GM18499 (cell line): ENCODE results near the gene PSMD1.
A peak's percentile ranks its signal among the peaks of the same experiment; 100 is the strongest.
"Not testable (repeated sequence)": the region's sequence is repeated elsewhere in the genome, so short reads cannot be mapped to it uniquely, and the experiment has no call there.

ENCODE experiments used
- ATAC-seq: cut with Tn5 transposase; IDR thresholded peaks from one replicate; pipeline ENCODE4 v1.9.1; 2021; ENCODE audit warnings: moderate number of reproducible peaks; ENCODE audit not compliant: insufficient read depth, unreplicated experiment

Gene PSMD1

DNA sequence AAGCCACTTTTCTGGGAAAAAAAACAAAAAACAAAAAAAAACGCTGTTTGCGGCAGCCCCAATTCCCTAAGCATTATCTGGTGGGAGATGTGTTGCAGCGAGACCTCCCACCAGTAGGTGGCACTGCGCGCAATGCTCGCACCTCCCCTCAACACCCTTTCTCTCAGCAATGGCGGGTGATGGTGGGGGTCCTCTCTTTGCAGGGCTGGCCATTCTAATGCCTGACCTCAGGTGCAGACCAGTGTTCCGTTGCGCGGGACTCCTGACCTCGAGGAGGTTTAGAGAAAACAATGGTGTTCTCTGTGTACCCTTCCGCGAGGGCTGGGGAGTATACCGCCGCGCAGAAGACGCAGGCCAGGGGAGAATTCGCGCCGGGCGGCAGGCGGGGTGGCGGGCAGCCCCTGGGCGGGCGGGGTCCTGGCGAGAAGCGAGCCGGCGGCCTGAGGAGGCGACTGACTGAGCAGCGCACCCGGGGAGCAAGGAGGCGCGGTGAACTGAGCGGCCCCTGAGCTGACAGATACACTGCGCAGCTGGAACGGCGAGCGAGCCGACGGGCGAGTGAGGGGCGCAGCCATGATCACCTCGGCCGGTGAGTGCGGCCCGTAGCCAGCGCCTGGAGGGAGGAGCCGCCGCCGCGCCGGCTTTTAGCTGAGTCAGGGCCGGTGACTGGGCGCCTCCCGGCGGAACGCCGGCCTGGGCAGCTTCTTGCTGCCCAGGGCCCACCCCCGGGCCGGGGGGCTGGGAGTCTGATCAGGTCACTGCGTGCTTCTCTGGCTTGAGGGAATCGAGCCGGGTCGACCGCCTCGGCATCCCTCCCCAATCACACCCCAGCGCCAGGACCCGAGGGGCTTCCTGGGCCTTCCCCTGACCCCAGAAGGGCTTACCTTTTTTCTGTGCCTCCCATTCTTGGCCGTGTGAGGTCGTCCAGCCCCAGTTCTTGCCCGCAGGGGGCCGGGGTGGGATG lies at the start of gene PSMD1:
Gene PSMD1, plus strand, starts transcription at position 415 of the 964 bp plus-strand sequence. Its CDS starts 159 bp downstream, at position 574.
- ATAC-seq = peak; percentile 36

DNA sequence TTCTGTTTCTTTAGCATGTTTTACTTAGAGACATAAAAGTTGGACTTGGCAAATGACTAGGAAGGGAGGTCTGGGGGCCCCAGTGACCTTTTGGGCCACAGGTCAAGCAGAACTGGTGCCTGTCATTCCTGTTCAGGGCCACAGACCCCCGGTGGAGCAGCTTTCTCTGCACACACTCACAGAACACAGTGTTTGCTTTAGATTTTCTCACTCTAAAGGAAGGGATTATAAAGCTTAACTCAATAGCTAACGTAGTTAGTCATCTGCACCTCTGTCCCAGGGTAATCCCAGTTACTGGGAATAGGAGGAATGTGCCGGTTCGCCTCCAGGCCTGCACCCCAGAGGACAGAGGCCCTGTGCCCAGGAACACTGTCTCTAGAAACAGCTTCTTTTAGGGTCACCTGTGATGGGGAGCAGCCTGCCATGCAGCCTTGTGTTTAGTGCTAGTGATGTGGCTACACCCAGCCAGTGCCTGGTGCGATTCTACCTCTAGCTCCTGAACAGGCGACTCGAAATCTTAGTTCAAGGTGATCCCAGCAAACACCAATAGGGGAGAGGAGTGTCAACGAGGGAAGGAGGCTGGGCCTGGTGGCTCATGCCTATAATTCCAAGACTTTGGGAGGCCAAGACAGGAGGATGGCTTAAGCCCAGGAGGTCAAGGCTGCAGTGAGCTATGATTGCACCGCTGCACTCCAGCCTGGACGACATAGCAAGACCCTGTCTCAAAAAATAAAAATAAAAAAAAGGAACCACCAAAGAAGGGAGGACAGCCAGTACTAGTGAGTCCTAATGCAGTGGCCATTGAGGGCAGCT lies 49.2 kb upstream of the PSMD1 start:
- no peak for ATAC-seq

DNA sequence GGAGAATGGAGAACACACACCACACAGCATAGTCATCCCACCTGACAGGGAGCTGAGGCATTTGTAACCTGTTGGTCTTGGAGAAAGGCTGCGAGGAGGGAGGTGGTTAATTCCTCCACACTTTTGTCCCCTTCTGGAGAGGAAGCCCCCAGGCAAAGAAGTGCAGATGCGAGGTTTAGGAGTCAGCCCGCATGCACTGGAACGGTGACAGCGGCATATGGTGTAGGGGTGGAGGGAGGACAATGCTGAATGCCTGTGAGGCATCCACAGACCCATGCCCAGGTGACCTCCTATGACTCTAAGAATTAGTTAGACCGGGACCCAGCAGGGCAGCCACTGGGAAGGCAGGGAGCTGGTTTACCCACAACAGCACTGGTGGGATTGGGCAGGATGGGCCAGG lies 48.5 kb upstream of the PSMD1 start:
- ATAC-seq = no peak

DNA sequence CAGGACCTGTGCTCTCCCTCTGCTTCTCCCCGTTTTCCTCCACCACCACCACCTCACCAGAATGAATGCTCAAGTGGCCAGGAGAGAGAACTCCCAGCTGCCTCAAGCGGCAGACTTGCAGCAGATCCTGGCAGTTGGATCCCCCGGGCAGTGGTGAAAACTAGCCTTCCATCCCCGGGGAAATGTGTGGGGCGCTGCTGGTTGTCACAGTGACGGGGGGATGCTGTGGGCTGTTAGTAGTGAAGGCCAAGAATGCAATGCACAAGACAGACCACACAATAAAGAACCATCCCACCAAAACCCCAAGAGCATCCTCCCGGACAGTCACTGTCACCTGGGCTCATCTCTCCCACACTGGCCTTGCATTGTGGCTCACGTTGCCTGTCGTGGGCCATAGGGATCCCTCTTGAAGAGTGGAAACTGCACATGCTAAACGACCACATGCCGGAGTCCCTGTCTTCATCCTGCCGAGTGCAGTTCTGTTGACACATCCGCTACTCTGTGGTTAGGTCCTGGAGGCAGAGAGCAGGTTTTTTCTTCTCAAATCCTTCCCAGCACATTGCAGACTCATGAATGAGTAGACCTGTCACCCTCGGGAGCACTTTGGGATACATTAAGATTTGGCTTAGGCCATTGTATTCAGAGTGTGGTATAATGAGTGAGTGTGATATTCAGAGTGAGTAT lies 47.3 kb upstream of the PSMD1 start:
- ATAC-seq = no peak

DNA sequence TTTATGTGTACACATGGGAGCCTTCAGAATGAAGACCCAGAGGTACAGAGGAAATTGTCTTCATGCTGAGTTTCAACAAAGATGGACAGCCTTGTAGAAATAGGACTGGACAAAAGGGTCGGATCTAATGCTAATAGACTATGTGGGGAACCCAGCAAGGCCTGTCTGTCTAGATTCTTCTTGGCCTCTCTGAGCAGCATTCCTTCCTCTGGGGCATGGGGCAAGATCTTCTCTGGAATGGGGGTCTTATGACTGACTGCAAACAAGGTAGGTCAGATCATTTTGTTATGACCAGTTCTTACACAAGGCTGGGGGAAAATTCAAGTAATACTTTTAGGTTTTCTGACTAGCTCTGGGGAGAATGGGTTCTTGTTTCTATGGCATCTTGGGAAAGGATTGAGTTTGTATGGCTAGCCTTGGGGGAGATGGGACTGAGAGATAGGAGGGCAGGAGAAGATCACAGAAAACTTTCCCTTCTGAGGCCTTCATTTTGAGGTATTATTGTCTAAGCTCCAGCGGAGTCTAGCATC lies 46.4 kb upstream of the PSMD1 start:
- no peak for ATAC-seq

DNA sequence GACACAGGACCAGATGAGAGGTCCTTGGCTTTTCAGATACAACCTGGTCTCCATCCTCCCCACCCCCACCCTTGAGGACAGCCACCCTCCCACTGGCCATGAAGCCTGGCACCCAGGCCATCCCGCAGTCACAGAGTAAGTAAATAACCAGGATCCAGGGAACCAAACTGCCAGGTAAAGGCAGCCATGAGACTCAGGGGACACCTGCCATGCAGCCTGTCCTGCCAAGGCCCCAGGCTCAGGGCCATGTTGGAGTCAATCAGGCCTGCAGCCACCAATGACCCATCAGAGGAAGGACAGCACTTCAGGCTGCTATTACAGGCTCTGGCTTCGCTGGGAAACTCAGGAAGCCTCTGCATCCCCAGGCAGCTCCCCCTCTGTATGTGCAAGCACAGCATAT lies 45.1 kb upstream of the PSMD1 start:
- ATAC-seq = no peak

DNA sequence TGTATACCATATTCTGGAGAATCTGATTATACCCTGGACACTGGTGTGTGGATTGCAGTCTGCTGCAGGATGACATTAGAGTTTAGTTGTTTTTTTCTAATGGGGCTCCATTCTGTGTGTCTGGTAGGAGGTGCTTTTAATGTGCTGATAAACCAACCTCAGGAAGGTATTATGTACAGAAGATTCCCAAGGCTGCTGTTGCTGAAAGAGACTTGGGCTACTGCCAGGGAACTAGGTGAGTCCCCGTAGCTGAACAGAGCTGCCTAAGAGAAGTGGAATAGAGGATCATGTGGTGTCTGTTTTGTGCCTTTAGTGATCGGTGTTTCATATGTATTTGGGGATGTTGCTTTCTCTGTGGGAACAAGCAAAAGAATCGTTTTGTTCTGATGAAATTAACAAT lies 44.2 kb upstream of the PSMD1 start:
- no peak for ATAC-seq

DNA sequence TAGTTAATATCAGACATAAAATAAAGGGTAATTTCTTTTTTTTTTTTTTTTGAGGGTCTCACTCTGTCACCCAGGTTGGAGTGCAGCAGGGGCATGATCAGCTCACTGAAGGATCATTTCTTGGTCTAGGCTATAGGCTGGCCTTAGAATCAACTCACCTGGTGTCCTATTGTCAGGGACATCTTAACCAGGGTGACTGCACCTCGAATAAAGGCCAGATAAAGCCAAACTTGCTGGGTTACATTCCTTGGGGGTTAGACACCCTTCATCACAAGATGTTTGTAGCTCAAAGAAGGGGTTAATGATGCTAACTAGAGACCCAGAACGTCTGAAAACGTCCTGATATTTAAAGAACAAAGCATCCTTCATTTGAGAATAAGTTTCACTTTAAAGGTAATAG lies 42.8 kb upstream of the PSMD1 start:
- no peak for ATAC-seq

DNA sequence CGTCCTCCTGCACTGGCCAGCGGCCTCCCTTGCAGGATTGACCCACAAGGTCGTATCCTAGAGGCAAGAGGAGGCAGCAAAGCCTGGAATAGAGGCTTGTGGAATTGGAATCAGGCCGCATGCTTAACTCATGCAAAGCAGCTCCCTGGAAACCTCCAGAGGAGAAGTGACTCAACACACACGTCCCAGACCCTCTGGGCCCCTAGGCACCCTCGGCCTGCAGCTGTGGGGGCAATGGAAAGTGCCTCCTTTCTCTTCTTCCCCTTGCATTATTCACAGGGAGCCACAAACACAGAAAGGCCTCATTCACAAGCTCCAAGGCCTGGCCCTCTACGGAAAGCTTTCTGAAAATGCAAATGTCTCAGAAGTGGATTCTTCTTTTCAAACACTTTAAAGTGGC lies 41.2 kb upstream of the PSMD1 start:
- ATAC-seq = no peak

DNA sequence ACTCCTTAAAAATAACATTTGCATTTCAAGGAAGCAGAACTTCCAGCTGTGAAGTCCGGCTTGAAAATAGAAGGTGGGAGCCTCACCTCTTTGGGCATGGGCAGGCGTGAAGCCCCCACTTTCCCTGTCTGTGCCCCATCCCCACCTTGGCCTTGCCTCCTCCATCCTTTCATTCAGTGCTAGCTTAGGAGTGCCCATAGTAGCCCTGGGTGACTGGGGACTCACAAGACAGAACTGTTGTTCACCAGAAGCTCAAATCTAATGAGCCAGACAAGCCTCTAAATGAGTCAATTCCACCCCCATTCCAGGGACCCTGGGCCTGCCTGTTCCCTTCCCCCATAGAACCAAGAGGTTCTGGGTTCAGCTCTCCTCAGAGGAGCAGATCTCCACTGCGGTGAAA lies 40.7 kb upstream of the PSMD1 start:
- no peak for ATAC-seq

DNA sequence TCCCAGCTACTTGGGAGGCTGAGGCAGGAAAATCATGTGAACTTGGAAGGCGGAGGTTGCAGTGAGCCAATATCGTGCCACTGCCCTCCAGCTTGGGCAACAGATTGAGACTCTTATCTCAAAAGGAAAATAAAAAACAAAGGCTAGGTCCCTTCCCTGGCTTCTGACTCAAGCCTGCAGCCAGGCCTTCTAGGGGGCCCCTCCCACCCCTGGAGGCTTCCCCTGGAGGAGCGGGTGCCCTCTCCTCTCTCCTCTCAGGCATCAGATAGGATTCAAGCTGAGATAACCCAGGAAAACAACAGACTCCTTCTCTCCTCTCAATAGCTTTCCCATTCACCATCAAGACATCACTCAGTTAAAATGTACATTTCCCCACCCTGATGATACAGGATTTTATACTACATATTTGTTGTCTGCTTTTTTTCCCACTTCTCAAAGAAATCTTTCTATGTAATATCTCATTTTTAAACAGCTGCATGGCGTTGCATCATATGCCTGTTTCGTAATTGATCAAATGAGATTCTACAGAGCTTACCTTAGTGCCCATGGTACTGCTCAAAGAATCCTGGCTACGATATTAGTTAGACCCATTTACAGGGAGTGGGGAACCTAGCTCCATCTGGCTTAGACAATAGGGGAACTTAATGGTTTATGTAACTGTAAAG lies 40.0 kb upstream of the PSMD1 start:
- ATAC-seq = no peak

DNA sequence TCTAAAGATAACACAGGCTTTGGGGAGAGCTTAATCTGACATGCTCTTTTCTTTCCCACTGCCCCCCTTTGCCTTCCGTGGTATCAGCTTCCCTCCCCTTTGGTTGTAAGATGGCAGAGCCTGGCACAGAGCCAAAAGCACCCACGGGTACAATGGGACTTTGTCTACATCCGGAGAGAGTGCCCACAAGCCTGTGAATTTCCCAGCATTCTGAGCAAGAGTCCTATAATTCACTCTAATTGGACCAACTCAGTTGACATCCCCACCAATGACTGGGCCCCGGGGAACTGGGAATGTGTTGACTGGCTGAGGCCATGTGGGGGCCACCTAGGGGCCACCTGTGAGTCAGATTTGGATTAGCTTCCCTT lies 39.5 kb upstream of the PSMD1 start:
- no peak for ATAC-seq

DNA sequence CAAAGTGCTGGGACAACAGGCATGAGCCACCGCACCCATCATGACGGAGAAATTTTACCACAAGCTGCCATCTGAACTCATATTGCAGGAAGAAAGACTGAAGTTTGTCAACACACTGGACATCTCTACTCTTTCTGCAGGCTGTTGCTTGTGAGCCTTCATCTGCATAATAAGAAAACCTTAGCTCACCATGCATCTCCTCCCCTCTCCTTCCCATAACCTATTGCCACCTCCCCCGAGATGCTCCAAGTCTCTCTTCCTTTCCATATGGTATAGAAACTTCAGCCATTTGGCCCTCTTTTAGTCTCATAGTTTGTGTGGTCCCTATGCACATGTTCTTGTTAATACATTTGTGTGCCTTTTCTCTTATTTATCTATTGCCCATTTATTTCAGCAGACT lies 38.5 kb upstream of the PSMD1 start:
- ATAC-seq = no peak

DNA sequence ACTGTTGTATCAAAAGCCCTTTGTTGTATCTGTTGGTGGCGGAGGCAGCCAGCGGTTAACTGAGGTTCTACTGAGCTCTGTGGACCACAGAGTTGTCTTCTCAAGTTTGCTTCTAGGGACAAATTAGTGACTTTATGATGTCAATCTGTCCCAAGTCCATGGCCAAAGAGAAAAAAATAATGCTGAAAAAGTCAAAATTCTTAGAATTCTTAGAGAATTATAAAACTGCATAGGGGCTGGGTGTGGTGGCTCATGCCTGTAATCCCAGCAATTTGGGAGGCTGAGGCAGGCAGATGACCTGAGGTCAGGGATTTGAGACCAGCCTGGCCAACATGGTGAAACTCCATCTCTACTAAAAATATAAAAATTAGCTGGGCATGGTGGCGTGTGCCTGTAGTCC lies 31.6 kb upstream of the PSMD1 start:
- not testable (repeated sequence) for ATAC-seq

DNA sequence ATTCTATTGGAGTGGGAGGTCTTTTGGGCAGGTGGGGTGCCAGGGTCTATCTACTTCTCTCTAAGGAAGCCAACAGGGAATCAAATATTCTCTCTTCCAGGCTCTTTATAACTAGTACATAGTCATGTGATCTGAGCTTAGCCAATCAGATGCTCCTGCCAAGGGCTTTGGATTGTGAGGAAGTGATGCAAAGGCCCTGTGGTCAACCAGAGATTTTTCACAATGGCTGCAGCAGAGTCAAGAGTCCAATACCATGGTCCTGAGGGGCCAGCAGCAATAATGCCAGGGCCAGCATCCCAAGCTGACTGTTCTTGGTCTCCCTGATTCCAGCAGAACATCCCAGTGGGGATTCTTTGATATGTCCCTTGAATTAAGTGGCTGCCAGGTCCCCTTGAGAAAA lies 27.8 kb upstream of the PSMD1 start:
- no peak for ATAC-seq

DNA sequence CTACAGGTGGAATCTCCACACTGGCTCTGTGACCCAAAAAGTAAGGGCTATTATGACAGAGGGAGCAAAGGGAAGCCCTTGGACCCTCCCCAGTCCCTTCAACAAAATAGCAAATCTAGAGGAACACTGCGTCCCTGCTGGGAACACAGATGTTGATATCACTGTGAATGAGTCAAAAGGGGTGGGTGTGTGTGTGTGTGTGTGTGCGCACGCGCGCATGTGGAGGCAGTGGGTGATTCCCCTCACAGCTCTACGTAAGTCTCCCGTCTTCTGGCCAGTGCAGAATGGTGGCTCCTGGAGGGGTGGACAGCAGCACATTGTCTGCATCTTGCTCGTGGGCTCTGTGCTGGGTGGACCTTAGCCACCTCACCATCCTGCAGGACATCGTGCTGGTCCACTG lies 27.1 kb upstream of the PSMD1 start:
- no peak for ATAC-seq

DNA sequence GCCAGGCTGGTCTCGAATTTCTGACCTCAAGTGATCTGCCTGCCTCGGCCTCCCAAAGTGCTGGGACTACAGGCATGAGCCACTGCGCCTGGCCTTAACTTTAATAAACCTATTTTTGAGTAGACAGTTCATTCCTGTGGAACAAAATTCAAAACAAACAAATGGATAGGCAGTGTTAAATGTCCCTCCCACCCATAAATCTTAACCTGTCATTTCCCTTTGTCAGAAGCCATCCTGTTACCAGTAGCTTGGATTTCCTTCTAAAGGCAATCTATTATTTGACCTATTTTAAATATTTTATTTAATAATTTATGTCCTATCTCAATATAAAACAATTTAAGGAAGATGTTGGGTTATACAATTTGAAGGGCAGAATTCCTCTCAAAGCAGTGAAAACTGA lies 25.9 kb upstream of the PSMD1 start:
- no peak for ATAC-seq

DNA sequence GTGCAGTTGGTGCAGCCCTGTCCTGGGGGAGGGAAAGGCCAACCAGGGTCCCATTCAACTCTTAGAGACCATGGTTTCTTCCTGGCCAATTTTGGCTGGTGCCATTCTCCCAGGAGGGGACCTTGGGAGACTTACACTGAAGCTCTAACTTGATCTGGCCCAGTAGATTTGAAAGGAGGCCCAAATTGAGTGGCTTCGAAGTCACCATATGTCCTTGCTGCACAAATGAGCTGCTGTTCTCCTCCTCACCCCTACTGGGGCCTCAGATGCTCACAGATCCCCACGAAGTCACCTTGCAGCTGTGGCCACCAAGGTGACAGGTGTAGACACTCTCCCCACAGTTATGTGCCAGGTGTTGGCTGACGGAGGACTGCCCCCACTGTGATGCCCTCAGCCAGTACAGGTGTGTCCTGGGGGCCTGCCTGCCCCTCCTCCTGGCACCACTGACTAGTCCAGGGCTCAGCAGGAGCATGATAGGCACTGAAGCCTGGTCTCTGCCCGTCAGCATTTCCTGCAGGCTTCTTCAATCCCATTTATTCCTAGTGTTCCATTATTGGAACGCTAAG lies 24.0 kb upstream of the PSMD1 start:
- ATAC-seq = no peak

DNA sequence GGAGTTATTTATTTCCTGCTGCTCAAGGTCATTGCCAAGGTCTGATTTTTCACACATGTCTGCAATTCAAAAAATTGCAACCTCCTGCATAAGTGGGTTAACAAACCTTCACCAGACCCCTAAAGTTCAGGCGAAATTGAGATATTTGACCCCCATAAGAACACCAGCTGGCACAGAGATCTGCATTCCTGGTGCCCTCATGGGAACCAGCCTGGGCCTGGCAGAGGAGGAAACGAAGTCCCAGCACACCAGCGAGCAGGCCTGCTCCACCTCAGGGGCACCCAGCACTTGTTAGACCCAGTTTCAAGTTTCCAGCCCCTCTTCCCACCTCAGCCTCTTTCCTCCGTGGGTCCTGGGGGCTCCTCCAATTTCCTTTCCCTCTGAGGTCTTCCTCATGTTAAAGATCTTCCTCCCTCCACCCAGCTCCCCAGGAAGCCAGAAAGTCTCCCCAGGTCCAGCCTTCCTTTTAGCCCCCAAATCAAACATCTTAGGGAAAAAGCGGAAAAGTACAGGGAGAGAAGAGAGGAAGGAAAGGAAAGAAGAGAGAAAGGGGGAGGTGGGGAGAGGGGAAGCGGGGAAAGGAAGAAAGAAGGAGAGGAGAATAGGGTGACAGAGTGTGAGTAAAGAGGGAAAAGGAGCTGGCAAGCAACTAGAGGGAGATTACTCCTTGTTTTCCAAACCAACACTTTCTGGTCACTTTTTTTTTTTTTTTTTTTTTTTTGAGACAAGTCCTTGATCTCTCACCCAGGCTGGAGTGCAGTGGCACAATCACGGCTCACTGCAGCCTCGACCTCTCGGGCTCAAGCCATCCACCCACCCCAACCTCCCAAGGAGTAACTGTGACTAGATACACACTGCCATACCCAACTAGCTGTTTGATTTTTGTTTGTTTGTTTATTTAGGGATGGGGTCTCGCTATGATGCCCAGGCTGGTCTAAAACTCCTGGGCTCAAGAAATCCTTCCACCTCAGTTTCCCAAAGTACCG lies 23.2 kb upstream of the PSMD1 start:
- no peak for ATAC-seq
